Gastrocnemius medialis (tissue), 4 donors: ENCODE measurements around the gene MACC1.

Experiments used
- POLR2A ChIP-seq, 2 donors: fragments of 450-650 bp; IDR thresholded peaks; one replicate each; pipeline ENCODE4 v1.6.1; 2017; ENCODE audit warnings: antibody characterized with exemption in 2 of 2, mild to moderate bottlenecking in 2 of 2, moderate library complexity in 2 of 2
- TF ChIP-seq, protein P1 (sequence below), 5 experiments: fragments of 450-650 bp in 3 of 5; fragments of 200-600 bp in 2 of 5; sonication (generic) in 2 of 5; IDR thresholded peaks in 4 of 5; conservative IDR thresholded peaks in 1 of 5; 1 replicate in 4 of 5; 2 replicates in 1 of 5; pipeline ENCODE4 v1.5.1; 2016 to 2019; ENCODE audit warnings: antibody characterized with exemption in 5 of 5, mild to moderate bottlenecking in 3 of 5, moderate library complexity in 3 of 5

DNA sequence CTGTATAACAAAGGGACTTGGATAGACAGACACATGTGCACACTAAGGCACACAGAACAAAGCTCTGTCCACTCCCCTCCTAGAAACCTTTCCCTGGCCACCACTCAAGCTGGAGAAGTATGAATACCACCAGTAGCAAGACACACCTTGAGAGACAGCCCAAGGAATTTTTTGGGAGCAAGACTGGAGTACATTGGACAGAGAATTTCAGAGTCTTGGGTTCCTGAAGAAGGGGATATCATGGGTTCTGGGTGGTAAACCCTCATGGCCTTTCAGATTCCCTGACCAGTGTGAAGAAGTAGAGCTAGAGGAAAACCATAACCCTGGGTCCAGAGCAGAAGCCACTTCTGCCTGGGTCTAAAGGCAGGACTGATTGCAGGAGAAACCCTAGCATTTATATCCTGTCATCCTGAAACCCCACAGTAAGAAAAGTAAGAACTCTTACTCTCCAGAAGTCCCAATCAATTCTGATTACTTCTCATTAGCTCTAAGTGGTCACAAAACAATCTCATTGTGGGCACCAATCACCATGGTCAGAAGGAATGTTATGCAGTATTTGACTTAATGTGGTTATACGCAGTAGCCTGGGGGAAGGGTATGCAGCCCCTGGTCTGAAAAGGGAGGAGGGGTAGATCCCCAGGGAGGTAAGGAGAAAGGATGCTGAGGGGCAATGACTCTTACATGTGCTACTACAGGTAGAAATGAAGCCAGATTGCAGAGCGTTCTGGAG, 20.4 kb upstream of the MACC1 start:
- TF ChIP-seq, protein P1, sequence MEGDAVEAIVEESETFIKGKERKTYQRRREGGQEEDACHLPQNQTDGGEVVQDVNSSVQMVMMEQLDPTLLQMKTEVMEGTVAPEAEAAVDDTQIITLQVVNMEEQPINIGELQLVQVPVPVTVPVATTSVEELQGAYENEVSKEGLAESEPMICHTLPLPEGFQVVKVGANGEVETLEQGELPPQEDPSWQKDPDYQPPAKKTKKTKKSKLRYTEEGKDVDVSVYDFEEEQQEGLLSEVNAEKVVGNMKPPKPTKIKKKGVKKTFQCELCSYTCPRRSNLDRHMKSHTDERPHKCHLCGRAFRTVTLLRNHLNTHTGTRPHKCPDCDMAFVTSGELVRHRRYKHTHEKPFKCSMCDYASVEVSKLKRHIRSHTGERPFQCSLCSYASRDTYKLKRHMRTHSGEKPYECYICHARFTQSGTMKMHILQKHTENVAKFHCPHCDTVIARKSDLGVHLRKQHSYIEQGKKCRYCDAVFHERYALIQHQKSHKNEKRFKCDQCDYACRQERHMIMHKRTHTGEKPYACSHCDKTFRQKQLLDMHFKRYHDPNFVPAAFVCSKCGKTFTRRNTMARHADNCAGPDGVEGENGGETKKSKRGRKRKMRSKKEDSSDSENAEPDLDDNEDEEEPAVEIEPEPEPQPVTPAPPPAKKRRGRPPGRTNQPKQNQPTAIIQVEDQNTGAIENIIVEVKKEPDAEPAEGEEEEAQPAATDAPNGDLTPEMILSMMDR (IDR thresholded peaks at IDR 0.05 in 4 of 5, conservative IDR thresholded peaks at IDR 0.05 in 1 of 5) = no peak
- TF ChIP-seq POLR2A (IDR thresholded peaks at IDR 0.05) = no peak
